ENCODE measurements around the gene FAM20C. TPM values are rescaled to one million over a fixed set of nuclear protein-coding genes. Genes with fewer than 3 reads are reported as not detected.

The FAM20C gene
- total RNA-seq, 2 experiments from 2014 or later: 1.3 to 1.7 TPM

GRCh38 chr7:159370-160270 is 32.8 kb upstream of the FAM20C start:
- no peaks in the 10 kb centered on the region for H3K4me1 Mint-ChIP-seq (ENCODE audit: low read depth)
- H3K9me3 ChIP-seq (ENCODE audit: control insufficient read depth in 1 of 2, insufficient read depth in 1 of 2, low read length in 2 of 2): no peaks in the 10 kb centered on the region
- no peak overlapping the region for H3K27ac ChIP-seq (ENCODE audit: low read depth in 1 of 2, low read length in 2 of 2)
- TF ChIP-seq CTCF (IDR thresholded peaks at IDR 0.05): no peak
- H3K4me1 ChIP-seq (ENCODE audit: insufficient read depth, low read length): no peaks in the 10 kb centered on the region
- no peaks in the 10 kb centered on the region for H3K36me3 ChIP-seq (ENCODE audit: insufficient read depth, low read length)
- H3K36me3 Mint-ChIP-seq (ENCODE audit: low read depth): no peaks in the 10 kb centered on the region
- H3K27me3 Mint-ChIP-seq: no peaks in the 10 kb centered on the region
- DNase-seq (peak in 1 of 14 experiments; percentile 24), ATAC-seq (ENCODE audit: poor library complexity) (no peak)
- no peak overlapping the region for H3K27ac Mint-ChIP-seq
- H3K4me3 ChIP-seq (ENCODE audit: low read length): no peak overlapping the region
- no peak overlapping the region for H3K4me3 Mint-ChIP-seq
- CTCF ChIA-PET: no interaction called here
- POLR2A ChIA-PET: no interaction called here
- peaks cover 0 to under 1% of the 10 kb centered on the region in 2 experiments for H3K27me3 ChIP-seq (ENCODE audit: control insufficient read depth in 1 of 2, insufficient read depth in 2 of 2, low read length in 2 of 2)
- intact Hi-C loops (cut with DNase I, micrococcal nuclease): no loop called here
- H3K9me3 Mint-ChIP-seq: no peaks in the 10 kb centered on the region

- Mint-ChIP-seq H3K36me3 (ENCODE audit: low read depth) (no peaks in the 10 kb centered on the region), H3K27ac (no peak overlapping the region), H3K4me1 (ENCODE audit: low read depth) (no peaks in the 10 kb centered on the region), H3K27me3 (peaks cover under 1% of the 10 kb centered on the region), H3K9me3 (no peaks in the 10 kb centered on the region), H3K4me3 (no peak overlapping the region)
- intact Hi-C loops (cut with DNase I, micrococcal nuclease): no loop called here
- H3K27me3 ChIP-seq (ENCODE audit: control insufficient read depth in 1 of 2, insufficient read depth in 2 of 2, low read length in 2 of 2): peaks cover 0 to 7% of the 10 kb centered on the region in 2 experiments
- no peak for DNase-seq
- no peak for TF ChIP-seq CTCF (IDR thresholded peaks at IDR 0.05)
- ChIA-PET CTCF (no interaction called here), POLR2A (no interaction called here)
- no peaks in the 10 kb centered on the region for H3K4me1 ChIP-seq (ENCODE audit: insufficient read depth, low read length)
- H3K9me3 ChIP-seq (ENCODE audit: control insufficient read depth in 1 of 2, insufficient read depth in 1 of 2, low read length in 2 of 2): no peaks in the 10 kb centered on the region
- H3K36me3 ChIP-seq (ENCODE audit: insufficient read depth, low read length): no peaks in the 10 kb centered on the region
- H3K27ac ChIP-seq (ENCODE audit: low read depth in 1 of 2, low read length in 2 of 2): no peak overlapping the region
- no peak for ATAC-seq (ENCODE audit: poor library complexity)
- H3K4me3 ChIP-seq (ENCODE audit: low read length): no peak overlapping the region
Measured at GRCh38 chr7:160958-161725, 31.2 kb upstream of the FAM20C start.

GRCh38 chr7:162632-163297 is 29.6 kb upstream of the FAM20C start:
- Histone ChIP-seq H3K4me3 (ENCODE audit: low read length) (no peak overlapping the region), H3K27ac (ENCODE audit: low read depth in 1 of 2, low read length in 2 of 2) (no peak overlapping the region), H3K36me3 (ENCODE audit: insufficient read depth, low read length) (no peaks in the 10 kb centered on the region), H3K27me3 (ENCODE audit: control insufficient read depth in 1 of 2, insufficient read depth in 2 of 2, low read length in 2 of 2) (peaks cover 3 to 7% of the 10 kb centered on the region in 2 experiments), H3K4me1 (ENCODE audit: insufficient read depth, low read length) (no peaks in the 10 kb centered on the region), H3K9me3 (ENCODE audit: control insufficient read depth in 1 of 2, insufficient read depth in 1 of 2, low read length in 2 of 2) (no peaks in the 10 kb centered on the region)
- Mint-ChIP-seq H3K4me1 (ENCODE audit: low read depth) (no peaks in the 10 kb centered on the region), H3K27ac (no peak overlapping the region), H3K9me3 (no peaks in the 10 kb centered on the region), H3K27me3 (peaks cover 10% of the 10 kb centered on the region), H3K36me3 (ENCODE audit: low read depth) (no peaks in the 10 kb centered on the region), H3K4me3 (no peak overlapping the region)
- TF ChIP-seq CTCF (IDR thresholded peaks at IDR 0.05): no peak
- ChIA-PET POLR2A (no interaction called here), CTCF (no interaction called here)
- ATAC-seq (ENCODE audit: poor library complexity): no peak
- intact Hi-C loops (cut with DNase I, micrococcal nuclease): no loop called here
- DNase-seq: no peak

Measured in CD4-positive, alpha-beta T cell (primary cell).